GM12891 (cell line): ENCODE measurements around the gene AP2S1.

Source experiments
- POLR2A ChIP-seq: IDR thresholded peaks from 2 replicates; pipeline ENCODE4 v1.6.1; 2011; ENCODE audit warnings: low read depth, low read length, control low read depth
- POLR2AphosphoS5 ChIP-seq: IDR thresholded peaks from 2 replicates; pipeline ENCODE4 v1.6.1; 2011; ENCODE audit warnings: low read depth, low read length, control low read depth
- TAF1 ChIP-seq: IDR thresholded peaks from 2 replicates; pipeline ENCODE4 v1.6.1; 2011; ENCODE audit warnings: low read depth, low read length, control low read depth

- TF ChIP-seq POLR2AphosphoS5 (no peak), POLR2A (no peak), TAF1 (no peak)
Observed at GRCh38 chr19:46867170-46867569, 16.5 kb upstream of the AP2S1 start.
